HCT116 (cell line): ENCODE measurements around the gene CCL24.

Source experiments
- CBX3 ChIP-seq: IDR thresholded peaks from 2 replicates; pipeline ENCODE4 v1.6.1; 2012; ENCODE audit warnings: low read depth
- CTCF ChIP-seq, 3 experiments: fragments of 200-600 bp in 1 of 3; sonication (generic) in 1 of 3; IDR thresholded peaks in 2 of 3; conservative IDR thresholded peaks in 1 of 3; 2 replicates each; pipeline ENCODE4 v1.5.1; 2012 to 2017; ENCODE audit warnings: low read depth in 2 of 3, low read length in 2 of 3, antibody characterized with exemption in 1 of 3, borderline replicate concordance in 1 of 3, control low read depth in 1 of 3, mild to moderate bottlenecking in 1 of 3, mixed read lengths in 1 of 3, mixed run types in 1 of 3, moderate library complexity in 1 of 3; ENCODE audit not compliant: insufficient read depth in 1 of 3
- ELF1 ChIP-seq: IDR thresholded peaks from 2 replicates; pipeline ENCODE4 v1.6.1; 2012; ENCODE audit warnings: low read depth, borderline replicate concordance
- EZH2 ChIP-seq: fragments of 200-600 bp; sonication (generic); IDR thresholded peaks from 2 replicates; pipeline ENCODE4 v1.6.1; 2017; ENCODE audit warnings: antibody characterized with exemption, mixed run types
- FOSL1 ChIP-seq: IDR thresholded peaks from 2 replicates; pipeline ENCODE4 v1.6.1; 2012; ENCODE audit warnings: low read depth
- JUND ChIP-seq: IDR thresholded peaks from 2 replicates; pipeline ENCODE4 v1.6.1; 2012
- POLR2A ChIP-seq: IDR thresholded peaks from 2 replicates; pipeline ENCODE4 v1.7.0; 2011; ENCODE audit warnings: borderline replicate concordance; ENCODE audit not compliant: insufficient read depth, insufficient read length; ENCODE audit errors: extremely low read depth
- POLR2AphosphoS5 ChIP-seq: IDR thresholded peaks from 2 replicates; pipeline ENCODE4 v1.6.1; 2011; ENCODE audit warnings: mild to moderate bottlenecking, low read depth, low read length, moderate library complexity
- RAD21 ChIP-seq: IDR thresholded peaks from 2 replicates; pipeline ENCODE4 v1.6.1; 2012; ENCODE audit warnings: low read depth, mild to moderate bottlenecking
- REST ChIP-seq: IDR thresholded peaks from 2 replicates; pipeline ENCODE4 v1.6.1; 2012; ENCODE audit warnings: low read depth
- YY1 ChIP-seq: IDR thresholded peaks from 2 replicates; pipeline ENCODE4 v1.6.1; 2011; ENCODE audit warnings: low read length, low read depth, moderate library complexity, mild to moderate bottlenecking; ENCODE audit not compliant: insufficient replicate concordance; ENCODE audit errors: extremely low read depth

GRCh38 chr7:75818472-75818871 is 4.9 kb upstream of the CCL24 start:
- no peak for TF ChIP-seq CTCF (IDR thresholded peaks at IDR 0.05 in 2 of 3, conservative IDR thresholded peaks at IDR 0.05 in 1 of 3; ENCODE audit: borderline replicate concordance in 1 of 3, insufficient read depth in 1 of 3, low read depth in 2 of 3, low read length in 2 of 3)
- TF ChIP-seq YY1 = no peak
- TF ChIP-seq REST = no peak
- TF ChIP-seq POLR2AphosphoS5 = no peak
- no peak for TF ChIP-seq CBX3
- TF ChIP-seq POLR2A = no peak
- TF ChIP-seq RAD21 = no peak
- TF ChIP-seq ELF1 = no peak
- TF ChIP-seq EZH2 = no peak
- TF ChIP-seq FOSL1 = no peak
- no peak for TF ChIP-seq JUND
